Endothelial cell of umbilical vein (primary cell): ENCODE measurements around the gene ANKS1A. TPM values are rescaled to one million over a fixed set of nuclear protein-coding genes. Genes with fewer than 3 reads are reported as not detected.

Experiments used
- BruUV-seq: library from RNA; stranded (reverse); fragments of 400-500 nt; replicated peaks from 2 replicates; lab custom pipeline; 2021; lab: Mats Ljungman, UMichigan
- CTCF ChIA-PET: fragments of 300-600, 350-600 bp; sonication (Branson Sonifier 250); formaldehyde crosslinking; loops from one replicate; lab custom pipeline; 2021; ENCODE audit warnings: antibody characterized with exemption, inconsistent platforms; lab: Charles Lee
- POLR2A ChIA-PET: fragments of 300-600, 350-600 bp; sonication (Branson Sonifier 250); formaldehyde crosslinking; loops from one replicate; lab custom pipeline; 2021; ENCODE audit warnings: antibody characterized with exemption, inconsistent platforms; lab: Charles Lee
- DNase-seq: peaks from one replicate; pipeline ENCODE4 v3.0.0-alpha.2; 2011; ENCODE audit warnings: low read depth, low spot score
- FAIRE-seq: peaks from 2 replicates; lab custom pipeline; 2011; peaks lifted over from hg19 to GRCh38; lab: Jason Lieb, UNC
- H2AFZ ChIP-seq: 2 replicates; pipeline ENCODE4 v1.6.0; 2012; ENCODE audit warnings: low read depth, low read length, control low read depth, inconsistent platforms
- H3K27ac ChIP-seq: 2 replicates; pipeline ENCODE4 v1.5.1; 2011; ENCODE audit warnings: low read depth, mild to moderate bottlenecking, control low read depth, low read length, moderate library complexity; ENCODE audit not compliant: insufficient read depth
- H3K27me3 ChIP-seq, 2 experiments: 2 replicates each; pipeline versions ENCODE4 v1.6.0 to v1.6.1; 2011; ENCODE audit warnings: low read length in 2 of 2, mixed read lengths in 1 of 2; ENCODE audit not compliant: control insufficient read depth in 2 of 2, insufficient read depth in 2 of 2
- H3K36me3 ChIP-seq, 2 experiments: 2 replicates in 1 of 2; 3 replicates in 1 of 2; pipeline ENCODE4 v1.5.1; 2011; ENCODE audit warnings: low read length in 2 of 2, mild to moderate bottlenecking in 1 of 2, moderate library complexity in 1 of 2; ENCODE audit not compliant: control insufficient read depth in 2 of 2, insufficient read depth in 2 of 2; ENCODE audit errors: extremely low read depth in 1 of 2
- H3K4me1 ChIP-seq: 3 replicates; pipeline ENCODE4 v1.5.1; 2011; ENCODE audit warnings: mild to moderate bottlenecking, low read length; ENCODE audit not compliant: control insufficient read depth, insufficient read depth; ENCODE audit errors: extremely low read depth
- H3K4me2 ChIP-seq: 2 replicates; pipeline ENCODE4 v1.6.1; 2011; ENCODE audit warnings: low read length, control low read depth, mixed read lengths; ENCODE audit not compliant: insufficient read depth
- H3K4me3 ChIP-seq, 3 experiments: fragments of 200-600 bp in 1 of 3; sonication (generic), shearing (Covaris generic) in 1 of 3; replicated peaks in 1 of 3; 2 replicates each; pipeline ENCODE4 v1.5.1; 2011 to 2016; ENCODE audit warnings: control low read depth in 3 of 3, low read length in 3 of 3, mild to moderate bottlenecking in 2 of 3, inconsistent platforms in 1 of 3, low read depth in 1 of 3, moderate library complexity in 1 of 3; ENCODE audit not compliant: insufficient read depth in 1 of 3
- H3K79me2 ChIP-seq: 2 replicates; pipeline ENCODE4 v1.6.0; 2012; ENCODE audit warnings: low read length, inconsistent platforms; ENCODE audit not compliant: control insufficient read depth, insufficient read depth
- H3K9ac ChIP-seq: replicated peaks from 2 replicates; pipeline ENCODE3; 2011; ENCODE audit warnings: low read length, control low read depth; ENCODE audit not compliant: insufficient read depth; ENCODE audit errors: extremely low read depth
- H3K9me1 ChIP-seq: replicated peaks from 3 replicates; pipeline ENCODE4 v1.6.0; 2011; ENCODE audit warnings: mild to moderate bottlenecking, low read length; ENCODE audit not compliant: control insufficient read depth, insufficient read depth; ENCODE audit errors: extremely low read depth
- H3K9me3 ChIP-seq: replicated peaks from 2 replicates; pipeline ENCODE4 v1.5.1; 2012; ENCODE audit warnings: low read length, inconsistent platforms; ENCODE audit not compliant: control insufficient read depth, insufficient read depth
- H4K20me1 ChIP-seq: replicated peaks from 2 replicates; pipeline ENCODE3; 2011; ENCODE audit warnings: mild to moderate bottlenecking, low read length; ENCODE audit not compliant: control insufficient read depth, insufficient read depth; ENCODE audit errors: extremely low read depth
- CTCF ChIP-seq, 2 donors: IDR thresholded peaks; 1 replicate in 1 of 2; 2 replicates in 1 of 2; pipeline ENCODE4 v1.5.1; 2011; ENCODE audit warnings: low read length in 2 of 2, mild to moderate bottlenecking in 2 of 2, moderate library complexity in 2 of 2, control low read depth in 1 of 2, inconsistent platforms in 1 of 2, low read depth in 1 of 2; ENCODE audit not compliant: insufficient read depth in 1 of 2; ENCODE audit errors: extremely low read depth in 1 of 2
- EZH2 ChIP-seq: IDR thresholded peaks from 2 replicates; pipeline ENCODE4 v1.6.1; 2012; ENCODE audit warnings: borderline replicate concordance, low read depth, mild to moderate bottlenecking, moderate library complexity, low read length, inconsistent platforms; ENCODE audit not compliant: severe bottlenecking
- FOS ChIP-seq: IDR thresholded peaks from 2 replicates; pipeline ENCODE4 v1.6.1; 2011; ENCODE audit warnings: mild to moderate bottlenecking, low read length, moderate library complexity, borderline replicate concordance; ENCODE audit not compliant: insufficient read depth
- GATA2 ChIP-seq: IDR thresholded peaks from 2 replicates; pipeline ENCODE4 v1.7.0; 2011; ENCODE audit warnings: low read depth, mild to moderate bottlenecking, moderate library complexity, mixed read lengths, low read length; ENCODE audit not compliant: insufficient read length, insufficient read depth
- JUN ChIP-seq: IDR thresholded peaks from 2 replicates; pipeline ENCODE4 v1.6.1; 2011; ENCODE audit warnings: borderline replicate concordance, low read depth; ENCODE audit not compliant: insufficient read length, insufficient read depth
- MYC ChIP-seq: IDR thresholded peaks from one replicate; pipeline ENCODE4 v1.6.1; 2011; ENCODE audit warnings: mild to moderate bottlenecking, low read depth, low read length
- POLR2A ChIP-seq: IDR thresholded peaks from 2 replicates; pipeline ENCODE4 v1.6.1; 2012; ENCODE audit warnings: low read depth, mild to moderate bottlenecking, control low read depth, low read length
- POLR2AphosphoS5 ChIP-seq: IDR thresholded peaks from 2 replicates; pipeline ENCODE4 v1.6.1; 2012; ENCODE audit warnings: low read depth, mild to moderate bottlenecking, control low read depth, low read length, moderate library complexity; ENCODE audit not compliant: insufficient read depth
- dilution Hi-C: fragments of 300-500 bp; cut with MboI; formaldehyde crosslinking; loops from one replicate; pipeline ENCODE4 v1.15.0; 2019; ENCODE audit warnings: low sequenced_read_pairs; ENCODE audit not compliant: extremely low pct_ligation_motif_present
- intact Hi-C: fragments of 100-400 bp; cut with micrococcal nuclease; formaldehyde crosslinking; loops from one replicate; pipeline ENCODE4 v1.10.0; 2022
- polyA plus RNA-seq, 4 experiments: library from polyadenylated mRNA; depleted of rRNA in 3 of 4; stranded (reverse) in 3 of 4; unstranded in 1 of 4; fragments of >200 nt; gene quantifications; 2 replicates each; pipeline versions ENCODE4 v1.2.1 to v1.2.3, GENCODE V29; 2011 to 2012; ENCODE audit warnings: missing spikeins in 1 of 4
- total RNA-seq: library from RNA; stranded (reverse); gene quantifications from 2 replicates; pipeline ENCODE4 v1.2.3, GENCODE V29; 2021
- TF ChIP-seq, protein P1 (sequence below): IDR thresholded peaks from 2 replicates; pipeline ENCODE4 v1.6.1; 2011; ENCODE audit not compliant: insufficient read depth, insufficient read length

Gene ANKS1A
- total and polyA plus RNA-seq, 2 donors (not counting 3 experiments of a cell fraction or from before 2014, with no cell fraction given): 8.9 to 26.1 TPM

DNA sequence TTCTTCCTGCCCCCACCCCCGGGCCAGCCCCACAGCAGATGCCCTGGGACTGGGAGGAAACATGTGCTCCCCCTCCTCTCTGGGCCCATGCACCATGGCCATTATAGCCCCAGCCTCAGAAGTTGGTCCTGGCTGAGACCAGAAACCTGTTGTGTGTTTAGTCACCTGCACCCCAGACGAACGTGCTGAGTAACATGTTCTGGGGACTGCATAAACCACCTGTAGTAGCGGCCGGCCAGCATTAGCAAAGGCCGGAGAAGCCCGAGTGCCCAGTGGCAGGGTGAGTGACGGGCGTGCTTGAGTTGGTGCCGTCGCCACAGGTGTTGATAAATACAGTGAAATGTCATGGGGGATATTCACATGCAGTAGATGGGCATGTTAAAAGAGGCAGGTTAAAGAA lies 178.2 kb downstream of the ANKS1A start:
- no peaks in the 10 kb centered on the region for H3K9me1 ChIP-seq
- no peaks in the 10 kb centered on the region for H4K20me1 ChIP-seq
- POLR2A ChIA-PET: interaction anchor here (0.6 kb wide), 1 partner anchor 114 kb away, joined by 3 read pairs; no protein-coding TSS in a partner anchor
- peaks cover 9% of the 10 kb centered on the region for H3K4me1 ChIP-seq
- no peak overlapping the region for H2AFZ ChIP-seq
- H3K36me3 ChIP-seq: peaks cover 0 to 18% of the 10 kb centered on the region in 2 experiments
- CTCF ChIA-PET: interaction anchor here (0.9 to 2.1 kb wide), 4 partner anchors 12 to 180 kb away, joined by 3 to 12 read pairs (median 6); no protein-coding TSS in a partner anchor
- FAIRE-seq (no peak), DNase-seq (no peak)
- TF ChIP-seq EZH2: no peak
- TF ChIP-seq POLR2AphosphoS5: no peak
- TF ChIP-seq, protein P1, sequence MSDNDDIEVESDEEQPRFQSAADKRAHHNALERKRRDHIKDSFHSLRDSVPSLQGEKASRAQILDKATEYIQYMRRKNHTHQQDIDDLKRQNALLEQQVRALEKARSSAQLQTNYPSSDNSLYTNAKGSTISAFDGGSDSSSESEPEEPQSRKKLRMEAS: no peak
- TF ChIP-seq CTCF (IDR thresholded peaks at IDR 0.05; ENCODE audit: extremely low read depth in 1 of 2, insufficient read depth in 1 of 2, low read depth in 1 of 2, low read length in 2 of 2): no peak
- no peak for TF ChIP-seq POLR2A
- no peak for TF ChIP-seq MYC
- no peak for TF ChIP-seq JUN
- no peak for TF ChIP-seq FOS
- TF ChIP-seq GATA2: no peak
- intact Hi-C loops (no loop called here), dilution Hi-C loops (no loop called here)
- no peak overlapping the region for H3K4me3 ChIP-seq
- H3K27ac ChIP-seq: no peak overlapping the region
- no peaks in the 10 kb centered on the region for H3K79me2 ChIP-seq
- no peaks in the 10 kb centered on the region for H3K9me3 ChIP-seq
- no peak overlapping the region for H3K4me2 ChIP-seq
- BruUV-seq: no TSS peak
- no peak overlapping the region for H3K9ac ChIP-seq
- H3K27me3 ChIP-seq: no peaks in the 10 kb centered on the region
